RWPE2 (cell line): ENCODE measurements around the gene AKAP13.

Source experiments
- ATAC-seq: fragments of 200-7000 bp; cut with Tn5 transposase; 3 replicates; pipeline ENCODE4 v1.9.1; 2021; ENCODE audit warnings: low read depth
- DNase-seq: peaks from one replicate; pipeline ENCODE4 v3.0.0-alpha.2; 2020; ENCODE audit warnings: low spot score
- H3K27ac ChIP-seq: fragments of 450-650 bp; 2 replicates; pipeline ENCODE4 v1.5.1; 2017; ENCODE audit warnings: mild to moderate bottlenecking; ENCODE audit not compliant: poor library complexity, severe bottlenecking
- H3K27me3 ChIP-seq: fragments of 250-450 bp; sonication (Bioruptor Pico); 2 replicates; pipeline ENCODE4 v1.5.1; 2021; ENCODE audit warnings: mild to moderate bottlenecking, moderate library complexity; ENCODE audit not compliant: insufficient read depth, poor library complexity, severe bottlenecking
- H3K36me3 ChIP-seq: fragments of 250-450 bp; sonication (Bioruptor Pico); 2 replicates; pipeline ENCODE4 v1.5.1; 2020; ENCODE audit warnings: low read depth, mild to moderate bottlenecking, moderate library complexity
- H3K4me1 ChIP-seq: fragments of 250-450 bp; sonication (Bioruptor Pico); 2 replicates; pipeline ENCODE4 v1.5.1; 2021; ENCODE audit warnings: mild to moderate bottlenecking, moderate library complexity; ENCODE audit not compliant: insufficient read depth, poor library complexity, severe bottlenecking
- H3K4me3 ChIP-seq: fragments of 250-450 bp; sonication (Bioruptor Pico); 2 replicates; pipeline ENCODE4 v1.5.1; 2021; ENCODE audit warnings: mild to moderate bottlenecking, moderate library complexity; ENCODE audit not compliant: severe bottlenecking
- H3K9me3 ChIP-seq: fragments of 250-450 bp; sonication (Bioruptor Pico); 2 replicates; pipeline ENCODE4 v1.5.1; 2021; ENCODE audit warnings: mild to moderate bottlenecking, moderate library complexity; ENCODE audit not compliant: severe bottlenecking
- TF ChIP-seq, protein P1 (sequence below): fragments of 450-650 bp; IDR thresholded peaks from one replicate; pipeline ENCODE4 v1.5.1; 2017; ENCODE audit warnings: mild to moderate bottlenecking, moderate library complexity; ENCODE audit not compliant: poor library complexity, severe bottlenecking

Gene AKAP13

DNA sequence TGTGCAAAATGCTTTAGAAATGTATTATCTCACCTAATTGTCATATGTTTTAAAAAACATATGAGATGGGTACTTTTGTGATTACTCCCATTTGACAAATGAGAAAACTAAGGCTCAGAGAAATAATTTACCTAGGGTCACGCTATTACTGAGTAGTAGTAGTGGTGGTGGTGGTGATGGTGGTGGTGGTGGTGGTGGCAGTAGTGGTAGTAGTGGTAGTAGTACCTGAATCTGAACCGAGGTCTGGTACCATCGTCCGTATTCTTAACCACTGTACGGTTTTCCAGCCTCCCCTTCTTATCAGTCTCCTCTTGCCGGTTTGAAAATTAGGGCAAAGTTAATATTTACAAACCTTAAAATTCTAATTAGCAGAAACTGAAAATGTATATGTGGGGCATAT is 311.9 kb downstream of the AKAP13 start:
- DNase-seq, result no peak
- no peaks in the 10 kb centered on the region for H3K27me3 ChIP-seq
- H3K27ac ChIP-seq, result no peak overlapping the region
- no peak overlapping the region for H3K4me3 ChIP-seq
- no peaks in the 10 kb centered on the region for H3K9me3 ChIP-seq
- peaks cover 68% of the 10 kb centered on the region for H3K36me3 ChIP-seq
- TF ChIP-seq, protein P1, sequence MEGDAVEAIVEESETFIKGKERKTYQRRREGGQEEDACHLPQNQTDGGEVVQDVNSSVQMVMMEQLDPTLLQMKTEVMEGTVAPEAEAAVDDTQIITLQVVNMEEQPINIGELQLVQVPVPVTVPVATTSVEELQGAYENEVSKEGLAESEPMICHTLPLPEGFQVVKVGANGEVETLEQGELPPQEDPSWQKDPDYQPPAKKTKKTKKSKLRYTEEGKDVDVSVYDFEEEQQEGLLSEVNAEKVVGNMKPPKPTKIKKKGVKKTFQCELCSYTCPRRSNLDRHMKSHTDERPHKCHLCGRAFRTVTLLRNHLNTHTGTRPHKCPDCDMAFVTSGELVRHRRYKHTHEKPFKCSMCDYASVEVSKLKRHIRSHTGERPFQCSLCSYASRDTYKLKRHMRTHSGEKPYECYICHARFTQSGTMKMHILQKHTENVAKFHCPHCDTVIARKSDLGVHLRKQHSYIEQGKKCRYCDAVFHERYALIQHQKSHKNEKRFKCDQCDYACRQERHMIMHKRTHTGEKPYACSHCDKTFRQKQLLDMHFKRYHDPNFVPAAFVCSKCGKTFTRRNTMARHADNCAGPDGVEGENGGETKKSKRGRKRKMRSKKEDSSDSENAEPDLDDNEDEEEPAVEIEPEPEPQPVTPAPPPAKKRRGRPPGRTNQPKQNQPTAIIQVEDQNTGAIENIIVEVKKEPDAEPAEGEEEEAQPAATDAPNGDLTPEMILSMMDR, result no peak
- no peaks in the 10 kb centered on the region for H3K4me1 ChIP-seq
- no peak for ATAC-seq

DNA sequence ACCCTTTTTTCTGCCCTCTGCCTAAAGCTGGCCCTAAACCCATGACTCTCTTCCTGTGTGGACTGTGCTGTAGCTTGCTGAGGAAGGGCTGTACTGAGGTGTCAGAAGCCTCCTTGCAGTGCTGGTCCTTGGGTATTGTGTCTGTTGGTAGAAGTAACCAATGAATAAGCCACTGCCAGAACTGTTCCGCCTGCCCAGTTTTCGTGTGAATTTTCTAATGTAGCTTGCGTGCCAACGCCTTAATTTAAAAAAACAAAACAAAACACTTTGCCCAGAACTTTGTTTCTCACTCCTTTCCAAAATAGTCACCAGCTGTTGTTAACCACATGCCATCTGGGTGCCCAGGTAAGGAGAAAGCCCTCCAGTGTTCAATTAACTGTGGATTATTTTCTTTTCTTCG is 312.5 kb downstream of the AKAP13 start:
- H3K27ac ChIP-seq, result no peak overlapping the region
- H3K4me1 ChIP-seq, result no peaks in the 10 kb centered on the region
- ATAC-seq (no peak), DNase-seq (no peak)
- H3K27me3 ChIP-seq, result no peaks in the 10 kb centered on the region
- H3K36me3 ChIP-seq, result peaks cover 66% of the 10 kb centered on the region
- TF ChIP-seq, protein P1, result no peak
- H3K9me3 ChIP-seq, result no peaks in the 10 kb centered on the region
- no peak overlapping the region for H3K4me3 ChIP-seq

DNA sequence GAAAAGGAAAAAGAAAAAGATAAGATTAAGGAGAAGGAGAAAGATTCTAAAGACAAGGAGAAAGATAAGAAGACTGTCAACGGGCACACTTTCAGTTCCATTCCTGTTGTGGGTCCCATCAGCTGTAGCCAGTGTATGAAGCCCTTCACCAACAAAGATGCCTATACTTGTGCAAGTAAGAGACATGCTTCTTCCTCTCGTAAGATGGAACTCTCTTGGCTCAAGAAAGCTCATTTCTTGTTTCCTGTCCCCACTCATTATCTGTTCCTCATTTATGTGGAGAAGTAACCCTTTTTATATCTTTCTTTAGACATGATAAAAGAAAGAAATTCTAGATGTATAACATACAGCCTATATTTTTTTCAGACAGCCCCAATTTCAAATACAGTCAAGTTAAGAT is 312.9 kb downstream of the AKAP13 start:
- ATAC-seq, result no peak
- TF ChIP-seq, protein P1, result no peak
- Histone ChIP-seq H3K9me3 (no peaks in the 10 kb centered on the region), H3K4me3 (no peak overlapping the region), H3K4me1 (no peaks in the 10 kb centered on the region), H3K27me3 (no peaks in the 10 kb centered on the region), H3K27ac (no peak overlapping the region), H3K36me3 (peaks cover 62% of the 10 kb centered on the region)
- DNase-seq, result no peak

DNA sequence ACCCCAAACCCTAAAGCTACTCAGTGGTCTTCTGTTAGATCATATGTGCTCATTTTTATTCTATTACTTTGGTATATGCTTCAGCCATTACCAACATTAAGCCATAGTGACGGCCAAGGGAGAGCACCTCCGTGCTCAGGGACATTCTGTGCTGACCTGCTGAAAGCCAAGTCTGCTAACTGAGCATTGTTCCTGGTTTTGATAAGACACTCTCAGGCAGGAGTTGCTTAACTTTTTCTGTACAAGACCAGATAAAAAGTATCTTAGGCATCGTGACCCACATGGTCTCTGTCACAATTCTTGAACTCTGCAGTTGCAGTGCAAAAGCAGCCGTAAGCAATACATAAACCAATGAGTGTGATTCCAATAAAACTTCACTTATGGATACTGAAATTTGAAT is 313.7 kb downstream of the AKAP13 start:
- Histone ChIP-seq H3K4me3 (no peak overlapping the region), H3K36me3 (peaks cover 54% of the 10 kb centered on the region), H3K9me3 (no peaks in the 10 kb centered on the region), H3K27ac (no peak overlapping the region), H3K4me1 (no peaks in the 10 kb centered on the region), H3K27me3 (no peaks in the 10 kb centered on the region)
- DNase-seq (no peak), ATAC-seq (no peak)
- TF ChIP-seq, protein P1, result no peak

DNA sequence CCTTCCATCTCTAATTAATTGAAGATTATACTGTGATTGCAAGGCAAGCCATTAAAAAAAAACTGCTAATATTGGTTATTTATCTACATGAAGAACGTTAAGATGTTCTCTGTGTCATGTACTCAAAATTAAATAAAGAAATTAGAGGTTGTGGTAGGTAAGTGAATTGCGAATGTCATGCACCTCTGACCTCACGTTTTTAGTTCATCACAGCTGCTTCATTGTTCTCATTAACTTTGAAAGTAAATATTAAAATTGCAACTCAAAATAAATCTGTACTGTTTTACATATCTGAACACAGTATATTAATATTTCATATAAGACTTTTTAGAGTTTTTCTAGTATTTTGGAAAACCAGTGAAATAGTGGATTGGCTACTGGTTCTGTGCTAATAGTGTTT is 320.4 kb downstream of the AKAP13 start:
- Histone ChIP-seq H3K27ac (no peak overlapping the region), H3K36me3 (peaks cover 28% of the 10 kb centered on the region), H3K4me1 (no peaks in the 10 kb centered on the region), H3K9me3 (no peaks in the 10 kb centered on the region), H3K27me3 (no peaks in the 10 kb centered on the region), H3K4me3 (no peak overlapping the region)
- no peak for ATAC-seq
- TF ChIP-seq, protein P1, result no peak
- DNase-seq, result no peak
